Muscle layer of colon (tissue), 2 donors: ENCODE measurements around the gene PCDHGA10.
"Not testable (repeated sequence)": the region's sequence is repeated elsewhere in the genome, so short reads cannot be mapped to it uniquely, and the experiment has no call there.

Experiments used
- H3K27ac ChIP-seq: one replicate; pipeline ENCODE4 v1.7.0; 2013; ENCODE audit warnings: low read depth, mild to moderate bottlenecking, low read length, moderate library complexity
- H3K27me3 ChIP-seq, 2 donors: one replicate each; pipeline ENCODE4 v1.7.0; 2013; ENCODE audit warnings: low read length in 2 of 2, mild to moderate bottlenecking in 2 of 2; ENCODE audit not compliant: insufficient read depth in 2 of 2, control insufficient read depth in 1 of 2
- H3K36me3 ChIP-seq: one replicate; pipeline ENCODE4 v1.7.0; 2013; ENCODE audit warnings: mild to moderate bottlenecking, low read length; ENCODE audit not compliant: insufficient read depth
- H3K4me1 ChIP-seq: one replicate; pipeline ENCODE4 v1.7.0; 2013; ENCODE audit warnings: mild to moderate bottlenecking, low read length; ENCODE audit not compliant: insufficient read depth
- H3K4me3 ChIP-seq, 2 donors: one replicate each; pipeline ENCODE4 v1.7.0; 2013; ENCODE audit warnings: low read length in 2 of 2, low read depth in 1 of 2, mild to moderate bottlenecking in 1 of 2, moderate library complexity in 1 of 2
- H3K9ac ChIP-seq: one replicate; pipeline ENCODE4 v1.7.0; 2013; ENCODE audit warnings: low read length
- H3K9me3 ChIP-seq: one replicate; pipeline ENCODE4 v1.7.0; 2013; ENCODE audit warnings: mild to moderate bottlenecking, low read length
- donor health status: abdominal sarcoma.
- donor health status: Adenocarcinoma of cecum.

The PCDHGA10 gene

GRCh38 chr5:141397756-141398551 is 14.8 kb upstream of the PCDHGA10 start, which contains the start of gene PCDHGB5:
Gene PCDHGB5 (plus strand): TSS chr5:141397947. CDS start chr5:141398128, 181 bp downstream.
- not testable (repeated sequence) for H3K27me3 ChIP-seq, H3K9ac ChIP-seq, H3K36me3 ChIP-seq, H3K4me1 ChIP-seq, H3K27ac ChIP-seq
- peaks cover 71% of the 10 kb centered on the region for H3K9me3 ChIP-seq
- peak within 1 kb of the TSS; percentile 20 to 22 for H3K4me3 ChIP-seq

DNA sequence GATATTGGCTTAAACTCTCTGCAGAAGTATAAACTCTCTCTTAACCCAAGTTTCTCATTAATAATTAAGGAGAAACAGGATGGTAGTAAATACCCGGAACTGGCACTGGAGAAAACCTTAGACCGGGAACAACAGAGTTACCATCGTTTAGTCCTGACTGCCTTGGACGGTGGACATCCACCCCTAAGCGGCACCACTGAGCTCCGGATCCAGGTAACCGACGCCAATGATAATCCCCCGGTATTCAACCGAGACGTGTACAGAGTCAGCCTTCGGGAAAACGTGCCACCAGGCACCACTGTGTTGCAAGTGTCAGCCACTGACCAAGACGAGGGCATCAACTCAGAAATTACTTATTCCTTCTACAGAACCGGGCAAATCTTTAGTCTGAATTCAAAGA is 14.2 kb upstream of the PCDHGA10 start:
- no peaks in the 10 kb centered on the region for H3K4me1 ChIP-seq
- peaks cover 71% of the 10 kb centered on the region for H3K9me3 ChIP-seq
- no peaks in the 10 kb centered on the region for H3K27me3 ChIP-seq
- no peak overlapping the region for H3K9ac ChIP-seq
- H3K4me3 ChIP-seq, result peak overlapping the region in 1 of 2 donors; percentile 22
- H3K36me3 ChIP-seq, result no peaks in the 10 kb centered on the region
- H3K27ac ChIP-seq, result no peak overlapping the region

DNA sequence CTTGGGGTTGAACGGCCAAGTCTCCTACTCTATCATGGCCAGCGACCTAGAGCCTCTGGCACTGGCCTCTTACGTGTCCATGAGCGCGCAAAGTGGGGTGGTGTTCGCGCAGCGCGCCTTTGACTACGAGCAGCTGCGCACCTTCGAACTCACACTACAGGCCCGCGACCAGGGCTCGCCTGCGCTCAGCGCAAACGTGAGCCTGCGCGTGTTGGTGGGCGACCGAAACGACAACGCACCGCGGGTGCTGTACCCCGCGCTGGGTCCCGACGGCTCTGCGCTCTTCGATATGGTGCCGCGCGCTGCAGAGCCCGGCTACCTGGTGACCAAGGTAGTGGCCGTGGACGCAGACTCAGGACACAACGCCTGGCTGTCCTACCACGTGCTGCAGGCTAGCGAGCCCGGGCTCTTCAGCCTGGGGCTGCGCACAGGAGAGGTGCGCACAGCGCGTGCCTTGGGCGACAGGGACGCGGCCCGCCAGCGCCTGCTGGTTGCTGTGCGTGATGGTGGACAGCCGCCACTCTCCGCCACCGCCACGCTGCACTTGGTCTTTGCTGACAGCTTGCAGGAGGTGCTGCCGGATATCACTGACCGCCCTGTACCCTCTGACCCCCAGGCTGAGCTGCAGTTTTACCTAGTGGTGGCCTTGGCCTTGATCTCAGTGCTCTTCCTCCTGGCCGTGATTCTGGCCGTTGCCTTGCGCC is 13.1 kb upstream of the PCDHGA10 start:
- H3K27ac ChIP-seq, result no peak overlapping the region
- H3K27me3 ChIP-seq, result no peaks in the 10 kb centered on the region
- H3K4me3 ChIP-seq, result peak overlapping the region; percentile 11 to 22
- no peaks in the 10 kb centered on the region for H3K4me1 ChIP-seq
- no peak overlapping the region for H3K9ac ChIP-seq
- H3K36me3 ChIP-seq, result no peaks in the 10 kb centered on the region
- peaks cover 70% of the 10 kb centered on the region for H3K9me3 ChIP-seq

DNA sequence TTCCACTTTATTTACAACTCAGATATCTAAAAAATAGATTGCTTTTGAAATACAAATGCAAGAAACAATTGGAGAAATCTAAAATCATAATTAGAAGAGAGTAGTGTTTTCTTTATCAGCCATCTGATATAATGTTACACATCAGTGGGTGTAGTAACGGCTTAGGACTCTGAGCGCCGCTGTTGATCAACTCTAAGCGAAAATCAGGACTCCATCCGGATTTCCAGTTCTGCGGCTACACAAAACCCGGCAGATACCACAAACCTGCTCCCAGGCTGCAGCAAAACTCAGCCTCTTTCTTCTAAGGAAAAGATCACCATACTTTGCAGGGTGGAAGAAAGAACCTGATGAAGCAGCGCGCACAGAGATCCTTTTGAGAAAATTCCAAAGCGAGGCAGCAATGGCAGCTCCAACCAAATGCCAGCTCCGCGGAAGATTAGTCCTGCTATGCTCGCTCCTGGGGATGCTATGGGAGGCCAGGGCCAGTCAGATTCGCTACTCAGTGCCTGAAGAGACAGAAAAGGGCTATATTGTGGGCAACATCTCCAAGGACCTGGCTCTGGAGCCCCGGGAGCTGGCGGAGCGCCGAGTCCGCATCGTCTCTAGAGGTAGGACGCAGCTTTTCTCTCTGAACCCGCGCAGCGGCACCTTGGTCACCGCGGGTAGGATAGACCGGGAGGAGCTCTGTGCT is 10.1 kb upstream of the PCDHGA10 start, which contains the start of gene PCDHGA9:
PCDHGA9 (plus strand) TSS at position 226 of the 691 bp plus-strand sequence; CDS start at position 401, 175 bp downstream.
- no peak within 1 kb of the TSS for H3K9ac ChIP-seq
- peaks cover 73% of the 10 kb centered on the region for H3K9me3 ChIP-seq
- no peaks in the 10 kb centered on the region for H3K36me3 ChIP-seq
- peak within 1 kb of the TSS in 1 of 2 donors; percentile 36 for H3K4me3 ChIP-seq
- no peaks in the 10 kb centered on the region for H3K4me1 ChIP-seq
- no peak within 1 kb of the TSS for H3K27ac ChIP-seq
- no peaks in the 10 kb centered on the region for H3K27me3 ChIP-seq

DNA sequence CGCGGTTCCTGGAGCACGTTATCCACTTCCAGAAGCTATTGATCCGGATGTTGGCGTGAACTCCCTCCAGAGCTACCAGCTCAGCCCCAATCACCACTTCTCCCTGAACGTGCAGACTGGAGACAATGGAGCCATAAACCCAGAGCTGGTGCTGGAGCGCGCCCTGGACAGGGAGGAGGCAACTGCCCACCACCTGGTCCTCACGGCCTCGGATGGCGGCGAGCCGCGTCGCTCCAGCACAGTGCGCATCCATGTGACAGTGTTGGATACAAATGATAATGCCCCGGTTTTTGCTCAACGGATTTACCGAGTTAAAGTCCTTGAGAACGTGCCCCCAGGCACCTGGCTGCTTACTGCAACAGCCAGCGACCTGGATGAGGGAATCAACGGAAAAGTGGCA is 9.4 kb upstream of the PCDHGA10 start:
- Histone ChIP-seq H3K4me3 (peak overlapping the region in 1 of 2 donors; percentile 36), H3K27me3 (no peaks in the 10 kb centered on the region)

DNA sequence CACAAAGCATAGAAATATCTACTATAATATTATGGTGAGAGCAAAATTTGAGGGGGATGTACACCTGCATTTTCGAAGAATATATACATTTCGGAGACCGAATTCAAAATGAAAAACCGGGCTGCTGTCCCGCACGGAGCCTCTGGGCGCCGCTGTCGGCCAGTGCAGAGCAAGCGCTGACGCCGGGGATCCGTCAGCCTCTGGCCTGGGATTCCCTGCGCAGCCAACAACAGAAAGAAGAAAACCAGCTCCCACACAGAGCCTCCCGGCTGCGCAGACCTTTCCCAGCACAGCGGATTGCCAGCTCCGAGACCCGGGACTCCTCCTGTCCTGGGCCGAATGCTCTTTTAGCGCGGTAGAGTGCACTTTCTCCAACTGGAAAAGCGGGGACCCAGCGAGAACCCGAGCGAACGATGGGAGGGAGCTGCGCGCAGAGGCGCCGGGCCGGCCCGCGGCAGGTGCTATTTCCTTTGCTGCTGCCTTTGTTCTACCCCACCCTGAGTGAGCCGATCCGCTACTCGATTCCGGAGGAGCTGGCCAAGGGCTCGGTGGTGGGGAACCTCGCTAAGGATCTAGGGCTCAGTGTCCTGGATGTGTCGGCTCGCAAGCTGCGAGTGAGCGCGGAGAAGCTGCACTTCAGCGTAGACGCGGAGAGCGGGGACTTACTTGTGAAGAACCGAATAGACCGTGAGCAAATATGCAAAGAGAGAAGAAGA is 4.8 kb upstream of the PCDHGA10 start, which contains the start of gene PCDHGB6:
PCDHGB6 (plus strand) TSS at position 232 of the 716 bp plus-strand sequence; CDS start at position 414, 182 bp downstream.
- H3K9me3 ChIP-seq, result peaks cover 86% of the 10 kb centered on the region
- not testable (repeated sequence) for H3K36me3 ChIP-seq, H3K27ac ChIP-seq, H3K27me3 ChIP-seq, H3K9ac ChIP-seq, H3K4me1 ChIP-seq
- peak within 1 kb of the TSS in 1 of 2 donors; percentile 49 for H3K4me3 ChIP-seq

More for the DNA sequence above, 9.4 kb upstream of the PCDHGA10 start:
- Histone ChIP-seq H3K9ac (no peak overlapping the region), H3K27ac (no peak overlapping the region), H3K36me3 (no peaks in the 10 kb centered on the region), H3K9me3 (peaks cover 80% of the 10 kb centered on the region), H3K4me1 (no peaks in the 10 kb centered on the region)

GRCh38 chr5:141409598-141410306 is 3.0 kb upstream of the PCDHGA10 start:
- Histone ChIP-seq H3K36me3 (no peaks in the 10 kb centered on the region), H3K4me1 (no peaks in the 10 kb centered on the region), H3K9ac (no peak overlapping the region), H3K9me3 (peaks cover 82% of the 10 kb centered on the region), H3K27me3 (no peaks in the 10 kb centered on the region), H3K27ac (no peak overlapping the region), H3K4me3 (peak overlapping the region; percentile 11 to 49)

DNA sequence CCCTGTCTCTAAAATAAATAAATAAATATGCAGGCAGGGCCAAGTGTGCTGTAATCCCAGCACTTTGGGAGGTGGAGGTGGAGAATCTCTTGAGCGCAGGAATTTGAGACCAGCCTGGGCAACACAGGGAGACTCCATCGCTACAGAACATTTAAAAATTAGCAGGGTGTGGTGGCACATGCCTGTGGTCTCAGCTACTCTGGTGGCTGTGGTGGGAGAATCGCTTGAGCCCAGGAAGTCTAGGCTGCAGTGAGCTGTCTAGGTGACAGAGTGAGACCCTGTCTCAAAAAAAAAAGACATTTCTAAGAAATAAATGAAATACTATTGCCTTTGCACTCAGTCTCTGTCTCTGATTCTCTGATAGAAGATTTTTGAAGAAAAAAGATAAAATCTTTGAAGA is 1.2 kb upstream of the PCDHGA10 start:
- peaks cover 81% of the 10 kb centered on the region for H3K9me3 ChIP-seq
- H3K4me3 ChIP-seq, result peak overlapping the region in 1 of 2 donors; percentile 35
- no peak overlapping the region for H3K9ac ChIP-seq
- no peaks in the 10 kb centered on the region for H3K36me3 ChIP-seq
- no peaks in the 10 kb centered on the region for H3K4me1 ChIP-seq
- no peak overlapping the region for H3K27ac ChIP-seq
- H3K27me3 ChIP-seq, result no peaks in the 10 kb centered on the region

- H3K9ac ChIP-seq, result no peak overlapping the region
- no peak overlapping the region for H3K27ac ChIP-seq
- no peaks in the 10 kb centered on the region for H3K36me3 ChIP-seq
- no peaks in the 10 kb centered on the region for H3K27me3 ChIP-seq
- peaks cover 73% of the 10 kb centered on the region for H3K9me3 ChIP-seq
- no peaks in the 10 kb centered on the region for H3K4me1 ChIP-seq
- peak overlapping the region in 1 of 2 donors; percentile 51 for H3K4me3 ChIP-seq
Observed at GRCh38 chr5:141413540-141414069, 818 bp downstream of the PCDHGA10 start.

- H3K9me3 ChIP-seq, result peaks cover 73% of the 10 kb centered on the region
- H3K4me3 ChIP-seq, result not testable (repeated sequence)
Observed at GRCh38 chr5:141414548-141415274, 1.9 kb downstream of the PCDHGA10 start.

More at GRCh38 chr5:141414548-141415274, 1.9 kb downstream of the PCDHGA10 start:
- H3K27ac ChIP-seq, H3K9ac ChIP-seq, H3K36me3 ChIP-seq, H3K27me3 ChIP-seq, H3K4me1 ChIP-seq: not testable (repeated sequence)
